ENCODE data around the gene PALLD. TPM values are rescaled to one million over a fixed set of nuclear protein-coding genes. Genes with fewer than 3 reads are reported as not detected.

The PALLD gene
- total RNA-seq, 1 donor from 2014 or later = 396 TPM

GRCh38 chr4:168631241-168632162, 134.7 kb downstream of the PALLD start:
- no peaks in the 10 kb centered on the region for H3K27me3 Mint-ChIP-seq (ENCODE audit: unreplicated experiment)
- H3K4me1 Mint-ChIP-seq (ENCODE audit: unreplicated experiment) = peaks cover 46% of the 10 kb centered on the region
- H3K4me3 Mint-ChIP-seq (ENCODE audit: unreplicated experiment) = peak overlapping the region; percentile 96
- peak; percentile 58 for TF ChIP-seq CTCF (IDR thresholded peaks at IDR 0.05)
- no peaks in the 10 kb centered on the region for H3K9me3 Mint-ChIP-seq (ENCODE audit: unreplicated experiment)
- no peaks in the 10 kb centered on the region for H3K36me3 Mint-ChIP-seq (ENCODE audit: unreplicated experiment)
- peak overlapping the region; percentile 99 for H3K27ac Mint-ChIP-seq (ENCODE audit: unreplicated experiment)
- DNase-seq (ENCODE audit: extremely low spot score, unreplicated experiment) = peak; percentile 91

- DNase-seq (ENCODE audit: extremely low spot score, unreplicated experiment) = no peak
- H3K4me1 Mint-ChIP-seq (ENCODE audit: unreplicated experiment) = peaks cover 54% of the 10 kb centered on the region
- no peaks in the 10 kb centered on the region for H3K9me3 Mint-ChIP-seq (ENCODE audit: unreplicated experiment)
- no peak for TF ChIP-seq CTCF (IDR thresholded peaks at IDR 0.05)
- H3K36me3 Mint-ChIP-seq (ENCODE audit: unreplicated experiment) = no peaks in the 10 kb centered on the region
- peak overlapping the region; percentile 99 for H3K27ac Mint-ChIP-seq (ENCODE audit: unreplicated experiment)
- H3K4me3 Mint-ChIP-seq (ENCODE audit: unreplicated experiment) = peak overlapping the region; percentile 96
- no peaks in the 10 kb centered on the region for H3K27me3 Mint-ChIP-seq (ENCODE audit: unreplicated experiment)
These were observed 135.5 kb downstream of the PALLD start for GRCh38 chr4:168632301-168632725.

- Mint-ChIP-seq H3K36me3 (ENCODE audit: unreplicated experiment) (peaks cover 2% of the 10 kb centered on the region), H3K27ac (ENCODE audit: unreplicated experiment) (peak overlapping the region; percentile 99), H3K9me3 (ENCODE audit: unreplicated experiment) (no peaks in the 10 kb centered on the region), H3K4me1 (ENCODE audit: unreplicated experiment) (peaks cover 61% of the 10 kb centered on the region), H3K4me3 (ENCODE audit: unreplicated experiment) (peak overlapping the region; percentile 96), H3K27me3 (ENCODE audit: unreplicated experiment) (no peaks in the 10 kb centered on the region)
- no peak for TF ChIP-seq CTCF (IDR thresholded peaks at IDR 0.05)
- DNase-seq (ENCODE audit: extremely low spot score, unreplicated experiment) = no peak
These were observed 136.2 kb downstream of the PALLD start for GRCh38 chr4:168633064-168633463.

DNA sequence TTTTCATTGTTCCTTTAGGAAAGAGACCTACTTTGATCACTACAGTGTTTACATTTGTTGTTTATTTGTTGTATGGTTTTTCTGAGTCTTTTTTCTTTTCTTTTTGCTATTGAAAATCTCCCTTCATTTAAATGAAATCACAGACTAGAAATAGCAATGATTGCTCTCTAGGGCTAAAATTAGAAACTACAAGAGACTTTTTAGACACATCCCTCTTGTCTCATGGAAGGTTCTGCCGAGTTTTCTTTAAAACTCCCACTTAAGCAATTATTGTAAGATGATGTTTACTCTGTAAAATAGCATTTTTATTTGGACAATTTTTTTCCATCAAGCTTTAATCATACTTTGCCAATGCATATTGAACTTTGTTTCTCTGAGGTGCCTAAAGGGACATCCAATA, 136.6 kb downstream of the PALLD start:
- Mint-ChIP-seq H3K27me3 (ENCODE audit: unreplicated experiment) (no peaks in the 10 kb centered on the region), H3K4me1 (ENCODE audit: unreplicated experiment) (peaks cover 66% of the 10 kb centered on the region), H3K36me3 (ENCODE audit: unreplicated experiment) (peaks cover 2% of the 10 kb centered on the region), H3K27ac (ENCODE audit: unreplicated experiment) (peak overlapping the region; percentile 99), H3K4me3 (ENCODE audit: unreplicated experiment) (peak overlapping the region; percentile 96), H3K9me3 (ENCODE audit: unreplicated experiment) (no peaks in the 10 kb centered on the region)
- DNase-seq (ENCODE audit: extremely low spot score, unreplicated experiment) = no peak
- TF ChIP-seq CTCF (IDR thresholded peaks at IDR 0.05) = no peak

- Mint-ChIP-seq H3K27ac (ENCODE audit: unreplicated experiment) (peak overlapping the region; percentile 99), H3K4me1 (ENCODE audit: unreplicated experiment) (peaks cover 69% of the 10 kb centered on the region), H3K4me3 (ENCODE audit: unreplicated experiment) (peak overlapping the region; percentile 96)
These were observed 137.5 kb downstream of the PALLD start for GRCh38 chr4:168634276-168634802.

More at GRCh38 chr4:168634276-168634802, 137.5 kb downstream of the PALLD start:
- no peaks in the 10 kb centered on the region for H3K27me3 Mint-ChIP-seq (ENCODE audit: unreplicated experiment)
- peak; percentile 91 for DNase-seq (ENCODE audit: extremely low spot score, unreplicated experiment)
- peaks cover 4% of the 10 kb centered on the region for H3K36me3 Mint-ChIP-seq (ENCODE audit: unreplicated experiment)
- TF ChIP-seq CTCF (IDR thresholded peaks at IDR 0.05) = no peak
- no peaks in the 10 kb centered on the region for H3K9me3 Mint-ChIP-seq (ENCODE audit: unreplicated experiment)

Data from osteocyte (in vitro differentiated cells).